Endothelial cell of hepatic sinusoid (primary cell): ENCODE measurements around the gene S100A4.

Experiments used
- in situ Hi-C: cut with HindIII; loops from 2 replicates; pipeline ENCODE4 v1.10.0; 2017; ENCODE audit warnings: low sequenced_read_pairs

The S100A4 gene

DNA sequence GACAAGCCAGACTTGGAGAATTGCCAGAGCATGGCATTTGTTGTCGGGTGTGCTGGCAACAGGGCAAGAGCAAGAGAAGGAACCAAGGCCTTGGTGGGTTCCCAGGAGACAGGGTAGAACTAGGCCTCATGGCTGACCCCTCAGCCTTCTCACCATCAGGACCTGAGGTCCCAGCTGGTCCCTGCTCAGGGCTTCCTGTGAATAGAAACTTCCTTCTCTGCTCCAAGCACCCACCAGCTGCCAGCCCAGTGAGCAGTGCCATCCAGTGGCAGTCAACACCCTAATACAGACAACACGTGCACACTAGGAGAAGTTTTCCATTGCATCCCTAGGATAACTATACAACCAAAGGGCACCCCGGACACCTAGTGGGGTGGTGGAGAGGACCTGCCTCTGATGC, 32.6 kb downstream of the S100A4 start:
- in situ Hi-C loops: no loop called here

DNA sequence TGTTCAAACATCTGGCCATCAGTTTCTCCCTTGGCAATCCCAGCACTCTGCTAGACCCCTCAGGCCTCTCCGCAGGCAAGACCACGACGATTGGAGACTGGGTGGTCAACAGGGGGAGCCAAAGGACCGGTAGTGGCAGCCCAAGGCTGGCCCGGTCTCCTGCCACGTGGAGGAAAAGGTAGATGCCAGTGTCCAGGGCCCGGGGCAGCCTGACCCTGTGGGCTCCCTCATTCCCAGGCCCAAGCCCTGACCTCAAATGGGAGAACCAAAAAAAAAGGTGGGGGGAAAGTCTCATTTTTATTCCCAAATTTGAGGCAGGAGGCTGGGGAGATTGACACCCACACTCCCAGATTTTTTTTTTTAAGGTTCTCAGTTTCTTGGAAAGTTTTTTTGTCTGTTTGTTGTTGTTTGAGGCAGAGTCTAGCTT, 34.6 kb downstream of the S100A4 start:
- in situ Hi-C loops: no loop called here

DNA sequence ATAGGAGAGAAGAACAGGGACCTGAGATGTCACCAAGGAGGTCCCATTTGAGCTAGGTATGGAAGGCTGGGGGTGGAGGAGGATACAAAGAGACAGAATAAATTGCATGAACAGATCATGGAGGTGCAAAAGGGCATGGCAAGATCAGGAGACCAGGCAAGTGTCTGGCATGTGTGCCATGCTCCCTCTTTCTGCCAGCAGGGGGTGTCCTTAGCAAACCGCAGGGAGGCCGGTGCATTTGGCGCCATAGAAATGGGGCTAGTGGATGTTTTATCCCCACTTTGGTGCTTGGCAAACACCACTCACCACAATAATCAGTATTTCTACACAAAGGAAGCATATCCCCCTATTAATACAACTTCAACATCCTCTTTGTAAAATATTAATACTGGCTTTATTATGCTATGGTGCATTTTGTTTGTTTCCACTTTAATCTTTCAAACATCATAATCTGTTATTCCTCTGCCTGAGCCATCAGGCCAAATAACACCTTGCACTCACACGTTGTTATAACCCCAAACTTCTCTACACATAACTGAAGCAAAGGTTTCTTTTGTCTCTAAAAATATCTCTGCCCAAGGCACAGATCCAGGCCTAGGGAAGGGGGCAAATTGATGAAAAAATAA, 35.8 kb downstream of the S100A4 start:
- in situ Hi-C loops: loop anchor here (10.0 kb wide), 1 partner anchor 65 kb away; no protein-coding TSS in a partner anchor

DNA sequence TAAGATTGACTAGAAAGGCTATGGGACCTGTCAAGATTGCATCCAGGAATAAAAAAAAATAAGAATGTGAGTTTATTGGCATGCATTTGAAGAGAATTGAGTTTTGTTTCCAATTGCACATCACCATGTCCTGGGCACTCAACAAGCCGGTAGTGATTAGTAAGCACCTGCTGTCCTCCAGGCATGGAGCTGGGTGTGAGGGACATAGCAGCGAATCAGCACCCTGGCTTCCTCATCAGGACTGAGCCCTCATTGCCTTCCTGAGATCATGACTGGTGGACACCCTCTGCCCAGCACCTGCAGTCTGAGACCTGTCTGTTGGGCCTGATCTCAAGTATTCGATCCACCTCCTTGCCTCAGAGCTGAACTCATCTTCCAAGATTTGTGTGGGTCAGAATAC, 36.6 kb downstream of the S100A4 start:
- in situ Hi-C loops: loop anchor here (10.0 kb wide), 1 partner anchor 66 kb away; no protein-coding TSS in a partner anchor

DNA sequence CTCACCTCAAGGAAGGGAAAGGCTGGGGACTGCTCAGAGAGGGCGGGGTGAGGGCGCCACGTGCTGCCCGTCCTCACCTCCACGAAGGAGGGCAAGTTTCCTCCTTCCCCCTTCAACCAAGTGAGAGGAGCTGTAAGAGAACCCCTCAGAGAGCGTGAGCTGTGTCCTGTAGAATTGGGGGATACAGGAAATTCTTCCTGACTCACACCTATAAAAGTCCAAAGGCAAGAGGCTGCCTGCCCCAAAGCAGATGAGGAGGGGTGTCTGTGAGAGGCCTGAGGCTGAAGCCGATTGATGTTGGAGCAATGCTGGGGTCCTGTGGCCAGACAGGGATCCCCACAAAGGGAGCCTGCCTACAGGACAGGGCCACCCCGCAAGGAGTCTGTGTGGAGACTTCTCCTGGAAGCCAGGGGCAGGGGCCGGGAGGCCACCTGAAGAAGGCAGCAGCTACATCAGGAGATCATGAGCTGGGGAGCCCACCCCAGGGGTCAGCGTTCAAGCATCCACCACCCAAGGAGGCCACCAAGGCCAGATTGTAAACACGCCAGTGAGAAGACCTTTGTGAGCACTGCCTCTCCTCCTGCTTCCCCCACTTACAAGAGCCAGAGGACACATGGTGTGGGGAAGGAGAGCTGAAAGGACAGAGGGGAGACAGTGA, 37.6 kb downstream of the S100A4 start:
- in situ Hi-C loops: loop anchor here (10.0 kb wide), 1 partner anchor 67 kb away; no protein-coding TSS in a partner anchor

DNA sequence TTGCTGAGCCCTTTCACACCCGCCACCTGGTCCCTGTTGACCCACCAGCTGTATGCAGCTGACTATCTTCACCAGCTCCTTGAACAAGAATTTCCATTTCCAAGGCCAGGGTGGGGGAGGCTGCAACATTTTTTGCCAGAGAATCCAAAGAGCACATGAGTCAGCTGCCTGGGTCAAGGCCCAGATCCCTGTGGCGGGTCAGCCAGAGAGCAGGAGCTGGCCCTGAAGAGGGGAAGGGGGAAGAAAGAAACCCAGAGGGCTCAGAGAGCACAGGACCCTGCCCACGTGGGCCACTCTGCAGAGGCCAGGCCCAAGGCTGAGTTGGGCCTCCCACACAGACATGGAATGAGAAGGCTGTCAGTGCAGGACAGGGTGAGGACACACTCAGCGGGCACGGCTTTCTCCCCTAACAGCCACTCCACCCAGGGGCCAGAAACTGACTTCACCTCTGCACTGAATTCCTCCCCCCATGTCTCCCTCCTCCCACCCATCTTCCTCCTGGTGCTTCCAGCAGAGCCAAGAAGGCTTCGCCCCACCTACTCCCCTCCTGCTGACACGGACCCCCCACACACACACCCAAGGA, 38.7 kb downstream of the S100A4 start:
- in situ Hi-C loops: loop anchor here (10.0 kb wide), 1 partner anchor 68 kb away; no protein-coding TSS in a partner anchor

DNA sequence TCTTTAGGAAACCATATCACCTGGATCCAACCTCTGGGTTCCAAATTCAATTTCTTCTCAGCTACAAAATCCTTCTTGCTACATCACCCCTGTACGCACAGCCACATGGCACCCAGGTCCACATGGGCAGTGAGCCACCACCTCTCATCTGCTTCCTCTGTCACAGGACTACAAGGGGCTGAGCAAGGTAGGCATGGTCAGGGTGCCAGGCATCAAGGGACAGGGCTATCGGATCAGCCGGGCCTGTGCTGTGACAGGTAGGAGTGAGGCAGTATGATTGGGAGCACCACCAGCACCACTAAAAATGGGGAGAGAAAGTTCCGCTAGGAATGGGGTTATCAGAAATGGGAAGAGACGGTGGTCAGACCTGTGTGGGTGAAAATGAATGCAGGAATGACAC, 39.2 kb downstream of the S100A4 start:
- in situ Hi-C loops: loop anchor here (10.0 kb wide), 1 partner anchor 68 kb away; no protein-coding TSS in a partner anchor

DNA sequence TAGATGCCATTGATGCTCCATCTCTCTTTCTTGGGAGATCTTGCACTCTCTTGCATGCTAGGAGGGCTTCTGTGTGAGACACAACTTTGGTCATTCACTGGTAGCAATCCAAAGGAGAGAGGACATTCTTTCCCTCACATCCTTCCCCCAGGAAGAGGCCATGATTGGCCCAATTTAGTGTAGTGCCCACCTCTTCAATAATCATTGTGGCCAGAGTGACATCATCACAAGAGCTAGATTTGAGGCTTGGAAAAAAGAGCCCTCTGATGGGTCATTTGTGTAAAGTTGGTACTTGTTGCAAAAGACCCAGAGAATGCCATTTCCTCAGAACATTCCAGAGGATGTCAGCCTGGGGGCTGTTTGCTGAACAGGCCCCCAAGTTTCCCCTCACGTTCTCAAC, 40.0 kb downstream of the S100A4 start:
- in situ Hi-C loops: loop anchor here (10.0 kb wide), 1 partner anchor 69 kb away; no protein-coding TSS in a partner anchor

DNA sequence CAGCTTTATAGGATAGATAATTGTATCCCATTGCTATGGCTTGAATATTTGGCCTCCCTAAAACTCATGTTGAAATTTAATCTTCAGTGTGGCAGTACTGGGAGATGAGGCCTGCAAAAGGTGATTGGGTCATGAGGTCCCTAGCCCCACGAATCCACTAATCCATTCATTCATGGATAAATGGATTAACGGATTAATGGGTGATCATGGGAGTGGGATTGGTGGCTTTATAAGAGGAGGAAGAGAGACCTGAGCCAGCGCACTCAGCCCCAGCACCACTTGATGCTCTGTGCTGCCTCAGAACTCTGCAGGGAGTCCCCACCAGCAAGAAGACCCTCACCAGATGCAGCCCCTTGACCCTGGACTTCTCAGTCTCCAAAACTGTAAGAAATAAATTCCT, 41.8 kb downstream of the S100A4 start:
- in situ Hi-C loops: loop anchor here (10.0 kb wide), 1 partner anchor 71 kb away; no protein-coding TSS in a partner anchor

DNA sequence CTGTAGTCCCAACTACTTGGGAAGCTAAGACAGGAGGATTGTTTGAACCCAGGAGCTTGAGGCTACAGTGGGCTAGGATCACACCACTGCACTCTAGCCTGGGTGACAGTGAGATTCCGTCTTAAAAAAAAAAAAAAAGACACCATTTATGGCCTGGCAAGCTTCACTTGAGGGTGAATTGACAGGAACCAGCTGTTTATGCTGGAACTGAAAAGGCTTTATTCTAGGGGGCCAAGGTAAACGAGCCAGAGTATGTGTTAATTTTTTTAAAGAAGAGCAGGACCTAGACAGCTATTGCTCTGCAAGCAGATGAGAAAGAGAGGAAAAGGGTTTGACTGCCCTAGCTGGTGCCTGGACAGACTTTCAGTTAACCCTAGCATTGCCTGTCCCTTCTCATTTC, 46.9 kb downstream of the S100A4 start:
- in situ Hi-C loops: no loop called here

DNA sequence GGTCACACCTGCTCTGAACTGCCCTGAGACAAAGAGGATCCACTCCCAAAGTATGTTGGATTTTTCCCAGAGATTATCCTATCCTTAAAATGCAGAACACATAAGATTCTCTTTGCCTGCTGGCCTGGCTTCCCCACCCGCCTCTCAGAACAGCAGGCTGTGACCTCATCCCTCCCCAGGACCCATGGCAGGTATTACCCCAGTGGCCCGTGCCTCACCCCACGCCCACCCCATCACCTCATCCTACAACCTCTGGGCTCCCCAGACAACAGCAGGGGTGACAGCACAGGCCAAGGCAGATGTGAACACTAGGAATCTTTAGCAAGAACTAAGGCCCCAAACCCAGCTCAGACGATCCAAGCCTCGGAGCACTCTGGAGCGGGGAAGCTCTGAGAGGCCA, 50.1 kb downstream of the S100A4 start:
- in situ Hi-C loops: no loop called here

DNA sequence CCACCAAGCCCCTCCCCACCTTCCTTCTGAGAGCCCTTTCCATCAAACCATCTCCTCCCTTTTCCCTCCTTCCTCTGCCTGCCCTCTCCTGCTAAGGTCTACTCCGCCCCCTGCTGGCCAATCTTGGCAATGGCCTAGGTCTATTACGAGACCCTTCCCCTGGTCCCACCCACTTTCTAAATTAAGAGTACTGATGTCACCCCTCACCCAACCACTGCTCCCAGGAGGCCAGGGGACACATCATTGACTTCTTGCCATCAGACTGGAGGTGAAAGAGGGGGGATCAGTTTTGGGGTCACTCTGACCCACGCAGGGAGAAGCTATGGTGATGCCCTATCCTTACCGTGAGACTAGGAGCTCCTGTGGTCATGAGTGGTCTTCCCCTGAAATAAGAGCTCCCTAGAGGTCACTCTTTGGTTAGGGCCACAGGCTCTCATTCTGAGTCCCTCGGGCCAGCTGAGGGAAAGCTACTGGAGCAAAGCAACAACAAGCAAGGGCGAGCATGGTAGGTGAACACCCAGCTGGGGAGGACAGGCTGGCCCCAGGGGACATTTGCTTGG, 50.5 kb downstream of the S100A4 start:
- in situ Hi-C loops: loop anchor here (5.0 kb wide), 1 partner anchor 138 kb away; the partner anchor contains the start of gene S100A9
